GM23248 (cell line): ENCODE results near the gene APBA2. TPM values are rescaled to one million over a fixed set of nuclear protein-coding genes. Genes with fewer than 3 reads are reported as not detected.

ENCODE experiments used
- DNase-seq: peaks from one replicate; pipeline ENCODE4 v3.0.0-alpha.2; 2015
- H2AFZ ChIP-seq: fragments of 200-600 bp; sonication (generic); 2 replicates; pipeline ENCODE4 v1.6.1; 2016; ENCODE audit warnings: antibody characterized with exemption
- H3F3A ChIP-seq: fragments of 200-600 bp; sonication (generic); 2 replicates; pipeline ENCODE4 v1.6.1; 2016; ENCODE audit warnings: mild to moderate bottlenecking, antibody characterized with exemption, mixed run types; ENCODE audit not compliant: insufficient read depth
- H3K27ac ChIP-seq: fragments of 200-600 bp; sonication (generic); 2 replicates; pipeline ENCODE4 v1.5.1; 2016; ENCODE audit warnings: mild to moderate bottlenecking
- H3K27me3 ChIP-seq: fragments of 200-600 bp; sonication (generic); replicated peaks from 2 replicates; pipeline ENCODE4 v1.6.1; 2016; ENCODE audit warnings: mild to moderate bottlenecking; ENCODE audit not compliant: insufficient read depth
- H3K36me3 ChIP-seq: fragments of 200-600 bp; sonication (generic); 2 replicates; pipeline ENCODE4 v1.6.1; 2016; ENCODE audit warnings: low read depth, mild to moderate bottlenecking
- H3K4me1 ChIP-seq: fragments of 200-600 bp; sonication (generic); 2 replicates; pipeline ENCODE4 v1.6.1; 2016; ENCODE audit warnings: mild to moderate bottlenecking; ENCODE audit not compliant: insufficient read depth
- H3K4me2 ChIP-seq: fragments of 200-600 bp; sonication (generic); one replicate; pipeline ENCODE4 v1.6.1; 2016; ENCODE audit warnings: mild to moderate bottlenecking; ENCODE audit not compliant: unreplicated experiment
- H3K4me3 ChIP-seq: fragments of 200-600 bp; sonication (generic); 2 replicates; pipeline ENCODE4 v1.5.1; 2016; ENCODE audit warnings: mild to moderate bottlenecking
- H3K79me2 ChIP-seq: fragments of 200-600 bp; sonication (generic); 2 replicates; pipeline ENCODE4 v1.6.1; 2016; ENCODE audit warnings: mild to moderate bottlenecking; ENCODE audit not compliant: insufficient read depth
- H3K9ac ChIP-seq: fragments of 200-600 bp; sonication (generic); 2 replicates; pipeline ENCODE4 v1.6.1; 2016; ENCODE audit warnings: mild to moderate bottlenecking
- H3K9me2 ChIP-seq: fragments of 200-600 bp; sonication (generic); 2 replicates; pipeline ENCODE4 v1.6.1; 2016; ENCODE audit warnings: mixed run types, mild to moderate bottlenecking, moderate library complexity; ENCODE audit not compliant: insufficient read depth
- H3K9me3 ChIP-seq: fragments of 200-600 bp; sonication (generic); one replicate; pipeline ENCODE4 v1.6.1; 2017; ENCODE audit warnings: low read depth
- H4K20me1 ChIP-seq: fragments of 200-600 bp; sonication (generic); 2 replicates; pipeline ENCODE4 v1.6.0; 2016; ENCODE audit not compliant: insufficient read depth
- EZH2 ChIP-seq: fragments of 200-600 bp; sonication (generic); IDR thresholded peaks from 2 replicates; pipeline ENCODE4 v1.6.1; 2018; ENCODE audit warnings: antibody characterized with exemption, mild to moderate bottlenecking; ENCODE audit not compliant: insufficient read depth, poor library complexity, severe bottlenecking
- EZH2phosphoT487 ChIP-seq: fragments of 200-600 bp; sonication (generic); IDR thresholded peaks from 2 replicates; pipeline ENCODE4 v1.6.1; 2018; ENCODE audit warnings: antibody characterized with exemption, moderate library complexity, mild to moderate bottlenecking, low read depth; ENCODE audit not compliant: insufficient read depth
- WGBS, 2 experiments: methylation state at CpG; one replicate each; pipeline ENCODE4 v1.1.6; 2015 to 2017; ENCODE audit warnings: low lambda C conversion rate in 2 of 2, low coverage in 1 of 2; ENCODE audit errors: missing lambda C conversion rate in 2 of 2; 5-methylcytosine and 5-hydroxymethylcytosine counted together
- in situ Hi-C: fragments of 300-500 bp; cut with MboI; formaldehyde crosslinking; loops from 2 replicates; pipeline ENCODE4 v1.15.0; 2020
- polyA plus RNA-seq: library from polyadenylated mRNA; unstranded; fragments of >200 nt; fragmentation: Nextera tagmentation; extraction: Ambion mirVana; gene quantifications from 2 replicates; pipeline ENCODE4 v1.2.1, GENCODE V29; 2016
- total RNA-seq: library from RNA; depleted of rRNA; stranded (reverse); fragments of >200 nt; shearing (Covaris generic); gene quantifications from 2 replicates; pipeline ENCODE4 v1.2.3, GENCODE V29; 2014

APBA2 gene
- total and polyA plus RNA-seq, 2 experiments from 2014 or later = 0.23 to 0.65 TPM

DNA sequence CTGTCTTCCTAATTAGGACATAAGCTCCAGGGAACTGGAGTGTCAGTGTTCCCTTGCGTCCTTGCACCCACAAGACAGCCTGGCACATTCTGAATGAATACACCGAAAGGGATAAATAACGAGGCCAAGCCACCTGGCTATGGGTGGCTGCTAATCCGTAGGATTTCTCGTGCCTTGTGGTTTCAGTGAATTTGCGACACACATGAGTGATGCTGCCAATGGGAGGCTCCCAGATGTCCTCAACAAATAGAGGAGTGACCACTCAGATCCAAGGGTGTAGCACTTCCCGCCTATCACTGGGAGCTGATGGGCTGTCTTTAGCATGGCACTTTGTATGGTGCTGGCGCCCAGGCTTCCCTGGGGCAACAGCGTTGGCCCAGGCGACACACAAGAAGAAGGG is 43.4 kb downstream of the APBA2 start:
- no peak for TF ChIP-seq EZH2
- no peak for TF ChIP-seq EZH2phosphoT487
- in situ Hi-C loops = no loop called here
- Histone ChIP-seq H3K4me1 (no peaks in the 10 kb centered on the region), H2AFZ (no peak overlapping the region), H3K9ac (no peak overlapping the region), H3K4me2 (no peak overlapping the region), H3K4me3 (no peak overlapping the region), H3K36me3 (no peaks in the 10 kb centered on the region), H3F3A (no peaks in the 10 kb centered on the region), H3K79me2 (no peaks in the 10 kb centered on the region), H4K20me1 (no peaks in the 10 kb centered on the region), H3K27me3 (no peaks in the 10 kb centered on the region), H3K9me3 (no peaks in the 10 kb centered on the region), H3K27ac (no peak overlapping the region), H3K9me2 (no peaks in the 10 kb centered on the region)
- DNase-seq = no peak
- WGBS, 2 experiments = 27 to 31% methylated on average over 10 of the region's 10 CpGs

DNA sequence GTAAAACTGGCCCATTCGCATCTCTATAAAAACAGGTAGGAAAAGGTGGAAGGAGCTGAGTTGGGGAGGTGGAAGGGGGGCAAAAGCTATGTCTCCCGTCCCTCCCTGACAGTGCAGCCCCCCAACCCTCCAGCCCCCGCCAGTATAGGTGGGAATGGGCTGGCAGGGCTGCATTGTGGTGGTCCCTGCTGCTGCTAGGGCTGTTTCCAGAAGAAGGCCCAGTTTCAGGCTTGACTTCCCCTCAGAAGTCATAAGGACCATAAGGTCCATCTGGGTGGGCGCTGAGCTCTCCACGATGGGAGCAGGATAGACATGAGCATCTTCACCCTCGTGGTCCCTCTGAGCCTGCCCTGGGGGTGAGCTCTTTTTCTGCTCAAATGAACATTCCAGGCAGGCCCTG is 44.2 kb downstream of the APBA2 start:
- in situ Hi-C loops = no loop called here
- H3K9me3 ChIP-seq = no peaks in the 10 kb centered on the region

DNA sequence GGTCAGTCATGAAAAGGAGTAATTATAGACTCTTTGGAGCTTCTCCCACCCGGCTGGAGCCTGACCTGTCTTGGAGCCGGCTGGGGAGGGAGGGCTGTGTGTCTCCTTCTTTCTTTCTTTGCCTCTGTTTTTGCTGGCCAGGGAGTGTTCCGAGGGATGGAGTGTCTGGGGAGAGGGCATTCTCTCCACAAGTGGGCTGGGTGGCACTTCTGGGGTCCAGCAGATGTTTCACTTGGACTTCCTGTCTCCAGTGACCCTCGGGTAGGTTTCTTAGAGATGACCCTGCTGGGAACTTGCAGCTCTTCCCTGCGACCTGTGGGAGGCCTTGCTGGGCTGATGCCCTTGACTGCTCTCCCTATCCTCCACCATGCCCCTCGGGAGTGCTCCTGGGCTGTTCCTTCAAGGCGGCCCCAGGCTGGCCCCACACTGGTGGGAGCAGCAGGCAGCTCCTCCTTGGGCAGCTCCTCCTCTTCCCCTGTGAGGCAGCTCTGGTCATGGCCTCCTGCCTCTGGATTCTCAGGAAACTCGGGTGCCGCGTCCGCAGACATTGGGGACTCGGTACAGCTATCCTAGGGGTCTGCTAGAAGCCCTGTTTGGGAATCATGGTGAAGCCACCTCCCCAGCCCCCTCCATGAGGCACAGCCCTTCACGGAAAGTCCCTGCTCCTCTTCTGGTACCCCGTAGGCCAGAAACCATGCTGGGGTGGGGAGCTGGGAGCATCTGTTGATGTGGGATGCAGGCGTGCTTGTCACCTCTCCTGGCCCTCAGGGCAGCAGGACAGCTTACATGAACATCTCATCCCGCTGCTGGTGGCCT is 44.9 kb downstream of the APBA2 start:
- 35 to 41% methylated on average over 16 of the region's 16 CpGs for WGBS, 2 experiments
- no peaks in the 10 kb centered on the region for H3K9me3 ChIP-seq
- in situ Hi-C loops = no loop called here
- no peak overlapping the region for H3K4me2 ChIP-seq
- H3K36me3 ChIP-seq = no peaks in the 10 kb centered on the region
- no peak for DNase-seq
- no peaks in the 10 kb centered on the region for H3K79me2 ChIP-seq
- H3K9ac ChIP-seq = no peak overlapping the region
- H3K4me1 ChIP-seq = no peaks in the 10 kb centered on the region
- no peak overlapping the region for H3K4me3 ChIP-seq
- H2AFZ ChIP-seq = no peak overlapping the region
- no peaks in the 10 kb centered on the region for H3K9me2 ChIP-seq
- no peaks in the 10 kb centered on the region for H4K20me1 ChIP-seq
- H3K27me3 ChIP-seq = no peaks in the 10 kb centered on the region
- TF ChIP-seq EZH2 (no peak), EZH2phosphoT487 (no peak)
- no peak overlapping the region for H3K27ac ChIP-seq
- no peaks in the 10 kb centered on the region for H3F3A ChIP-seq

More for the DNA sequence above, 44.2 kb downstream of the APBA2 start:
- H3K9ac ChIP-seq = no peak overlapping the region
- H3K79me2 ChIP-seq = no peaks in the 10 kb centered on the region
- DNase-seq = no peak
- no peak overlapping the region for H2AFZ ChIP-seq
- no peaks in the 10 kb centered on the region for H3F3A ChIP-seq
- H3K27ac ChIP-seq = no peak overlapping the region
- no peaks in the 10 kb centered on the region for H3K36me3 ChIP-seq
- TF ChIP-seq EZH2 (no peak), EZH2phosphoT487 (no peak)
- 17 to 20% methylated on average over 6 of the region's 6 CpGs for WGBS, 2 experiments
- no peaks in the 10 kb centered on the region for H3K4me1 ChIP-seq
- H3K4me3 ChIP-seq = no peak overlapping the region
- no peaks in the 10 kb centered on the region for H4K20me1 ChIP-seq
- no peaks in the 10 kb centered on the region for H3K9me2 ChIP-seq
- no peak overlapping the region for H3K4me2 ChIP-seq
- no peaks in the 10 kb centered on the region for H3K27me3 ChIP-seq

DNA sequence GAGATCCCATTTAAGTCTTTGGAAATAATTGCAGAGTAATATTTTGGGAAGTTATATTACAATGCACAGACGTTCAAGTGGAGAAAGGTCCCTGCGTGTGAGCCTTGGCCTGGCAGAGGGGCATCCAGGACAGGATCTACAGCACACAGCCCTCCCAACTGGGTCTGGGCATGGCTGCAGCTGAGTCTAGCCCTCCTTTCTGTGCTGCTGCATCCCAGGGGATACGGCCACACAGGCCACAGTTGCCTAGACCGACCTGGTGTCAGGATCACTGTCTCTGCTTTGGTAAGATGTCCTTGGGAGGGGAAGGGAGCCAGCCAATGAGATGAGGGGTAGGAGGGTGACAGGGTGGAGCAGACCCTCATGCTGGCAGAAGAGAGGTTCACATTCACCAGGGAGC is 46.1 kb downstream of the APBA2 start:
- 31 to 50% methylated on average over 4 of the region's 4 CpGs for WGBS, 2 experiments
- in situ Hi-C loops = no loop called here
- no peak for DNase-seq
- H3K9me2 ChIP-seq = no peaks in the 10 kb centered on the region
- no peaks in the 10 kb centered on the region for H3K9me3 ChIP-seq
- no peak overlapping the region for H3K9ac ChIP-seq
- H3K4me1 ChIP-seq = no peaks in the 10 kb centered on the region
- no peaks in the 10 kb centered on the region for H3K36me3 ChIP-seq
- H3F3A ChIP-seq = no peaks in the 10 kb centered on the region
- no peak overlapping the region for H3K27ac ChIP-seq
- H3K79me2 ChIP-seq = no peaks in the 10 kb centered on the region
- TF ChIP-seq EZH2 (no peak), EZH2phosphoT487 (no peak)
- no peak overlapping the region for H2AFZ ChIP-seq
- no peaks in the 10 kb centered on the region for H3K27me3 ChIP-seq
- H3K4me2 ChIP-seq = no peak overlapping the region
- H3K4me3 ChIP-seq = no peak overlapping the region
- no peaks in the 10 kb centered on the region for H4K20me1 ChIP-seq

DNA sequence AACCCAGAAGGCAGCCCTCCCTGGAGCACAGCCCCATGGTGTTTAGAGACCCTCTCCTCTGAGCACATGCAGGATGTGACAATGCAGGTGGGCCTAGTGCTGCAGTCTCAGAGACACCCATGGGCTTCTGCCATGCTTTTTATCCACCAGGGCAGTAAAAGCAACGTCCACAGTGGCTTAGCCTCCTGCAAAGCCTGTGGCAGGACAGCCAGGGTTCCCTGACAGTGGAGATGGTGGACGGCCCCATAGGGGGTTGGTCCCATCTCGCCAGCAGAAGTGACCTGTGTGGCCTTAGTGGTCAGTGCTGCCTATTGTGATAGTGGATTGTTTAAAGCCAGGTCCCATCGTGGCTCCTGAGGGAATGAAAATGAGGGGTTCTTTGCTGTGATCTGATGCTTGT is 46.6 kb downstream of the APBA2 start:
- in situ Hi-C loops = no loop called here

More for the DNA sequence above, 46.6 kb downstream of the APBA2 start:
- no peak overlapping the region for H3K9ac ChIP-seq
- no peaks in the 10 kb centered on the region for H4K20me1 ChIP-seq
- H3K4me3 ChIP-seq = no peak overlapping the region
- no peaks in the 10 kb centered on the region for H3K79me2 ChIP-seq
- H3K9me2 ChIP-seq = no peaks in the 10 kb centered on the region
- no peak for DNase-seq
- no peak overlapping the region for H3K27ac ChIP-seq
- no peaks in the 10 kb centered on the region for H3K27me3 ChIP-seq
- no peaks in the 10 kb centered on the region for H3K9me3 ChIP-seq
- H3F3A ChIP-seq = no peaks in the 10 kb centered on the region
- H2AFZ ChIP-seq = no peak overlapping the region
- no peaks in the 10 kb centered on the region for H3K4me1 ChIP-seq
- no peak overlapping the region for H3K4me2 ChIP-seq
- 8 to 9% methylated on average over 4 of the region's 4 CpGs for WGBS, 2 experiments
- H3K36me3 ChIP-seq = no peaks in the 10 kb centered on the region
- TF ChIP-seq EZH2 = no peak
